HAP-1 (cell line): ENCODE results near the gene SFTA2.

Source experiments
- DNase-seq, 2 experiments: peaks; one replicate each; pipeline ENCODE4 v3.0.0-alpha.2; 2016 to 2020; ENCODE audit warnings: low spot score in 2 of 2
- H3K27me3 ChIP-seq: fragments of 250-450 bp; sonication (Bioruptor Pico); 2 replicates; pipeline ENCODE4 v1.5.1; 2020; ENCODE audit warnings: low read depth, mild to moderate bottlenecking, moderate library complexity
- H3K36me3 ChIP-seq: fragments of 250-450 bp; sonication (Bioruptor Pico); replicated peaks from 2 replicates; pipeline ENCODE4 v1.5.1; 2020; ENCODE audit warnings: mild to moderate bottlenecking
- H3K4me1 ChIP-seq: fragments of 250-450 bp; sonication (Bioruptor Pico); 2 replicates; pipeline ENCODE4 v1.5.1; 2020; ENCODE audit warnings: mild to moderate bottlenecking
- H3K4me3 ChIP-seq: fragments of 250-450 bp; sonication (Bioruptor Pico); 2 replicates; pipeline ENCODE4 v1.5.1; 2020; ENCODE audit warnings: mild to moderate bottlenecking, moderate library complexity
- H3K9me3 ChIP-seq: fragments of 250-450 bp; sonication (Bioruptor Pico); 2 replicates; pipeline ENCODE4 v1.5.1; 2020; ENCODE audit warnings: mild to moderate bottlenecking, moderate library complexity
- in situ Hi-C: fragments of 300-500 bp; cut with MboI; formaldehyde crosslinking; loops from 3 replicates; pipeline ENCODE4 v1.14.3; 2020; ENCODE audit warnings: low sequenced_read_pairs, inconsistent platforms, mixed read lengths

Gene SFTA2

GRCh38 chr6:30897882-30898281, 34.1 kb downstream of the SFTA2 start:
- Histone ChIP-seq H3K27me3 (no peaks in the 10 kb centered on the region), H3K4me3 (no peak overlapping the region), H3K4me1 (no peaks in the 10 kb centered on the region), H3K36me3 (peaks cover 8% of the 10 kb centered on the region), H3K9me3 (no peaks in the 10 kb centered on the region)
- DNase-seq, result no peak
- in situ Hi-C loops, result no loop called here

DNA sequence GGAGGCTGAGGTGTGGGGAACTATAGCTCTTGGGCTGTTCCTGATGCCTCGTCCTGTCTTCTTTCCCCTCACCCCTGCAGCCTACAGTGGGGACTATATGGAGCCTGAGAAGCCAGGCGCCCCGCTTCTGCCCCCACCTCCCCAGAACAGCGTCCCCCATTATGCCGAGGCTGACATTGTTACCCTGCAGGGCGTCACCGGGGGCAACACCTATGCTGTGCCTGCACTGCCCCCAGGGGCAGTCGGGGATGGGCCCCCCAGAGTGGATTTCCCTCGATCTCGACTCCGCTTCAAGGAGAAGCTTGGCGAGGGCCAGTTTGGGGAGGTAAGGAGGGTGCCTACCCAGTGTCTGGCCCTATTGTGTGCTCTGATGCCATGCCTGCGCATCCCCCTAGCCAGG, 35.4 kb downstream of the SFTA2 start:
- Histone ChIP-seq H3K4me3 (no peak overlapping the region), H3K36me3 (peaks cover 8% of the 10 kb centered on the region), H3K27me3 (no peaks in the 10 kb centered on the region), H3K4me1 (no peaks in the 10 kb centered on the region), H3K9me3 (no peaks in the 10 kb centered on the region)
- in situ Hi-C loops, result no loop called here
- no peak for DNase-seq

DNA sequence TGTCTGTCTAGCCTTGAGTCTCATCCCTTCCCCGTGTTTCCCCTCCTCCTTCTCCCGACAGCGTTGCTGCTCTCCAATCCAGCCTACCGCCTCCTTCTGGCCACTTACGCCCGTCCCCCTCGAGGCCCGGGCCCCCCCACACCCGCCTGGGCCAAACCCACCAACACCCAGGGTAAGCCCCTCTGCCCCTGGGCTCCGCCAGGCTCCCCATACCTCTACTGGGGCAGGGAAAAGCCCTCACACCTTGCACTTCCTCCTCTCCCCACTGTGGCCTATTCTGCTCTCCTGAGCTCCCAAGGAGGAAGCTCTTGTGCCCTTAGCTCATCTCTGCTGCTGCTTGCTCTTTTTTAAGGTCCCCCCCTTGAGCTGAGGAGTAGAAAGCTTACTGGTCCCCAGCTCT, 36.6 kb downstream of the SFTA2 start:
- Histone ChIP-seq H3K27me3 (no peaks in the 10 kb centered on the region), H3K4me1 (no peaks in the 10 kb centered on the region), H3K4me3 (no peak overlapping the region), H3K36me3 (peaks cover 8% of the 10 kb centered on the region), H3K9me3 (no peaks in the 10 kb centered on the region)
- in situ Hi-C loops, result no loop called here
- DNase-seq, result no peak

GRCh38 chr6:30894935-30895334, 37.0 kb downstream of the SFTA2 start:
- Histone ChIP-seq H3K9me3 (no peaks in the 10 kb centered on the region), H3K4me1 (no peaks in the 10 kb centered on the region), H3K27me3 (no peaks in the 10 kb centered on the region), H3K4me3 (no peak overlapping the region), H3K36me3 (peaks cover 8% of the 10 kb centered on the region)
- in situ Hi-C loops, result no loop called here
- no peak for DNase-seq

DNA sequence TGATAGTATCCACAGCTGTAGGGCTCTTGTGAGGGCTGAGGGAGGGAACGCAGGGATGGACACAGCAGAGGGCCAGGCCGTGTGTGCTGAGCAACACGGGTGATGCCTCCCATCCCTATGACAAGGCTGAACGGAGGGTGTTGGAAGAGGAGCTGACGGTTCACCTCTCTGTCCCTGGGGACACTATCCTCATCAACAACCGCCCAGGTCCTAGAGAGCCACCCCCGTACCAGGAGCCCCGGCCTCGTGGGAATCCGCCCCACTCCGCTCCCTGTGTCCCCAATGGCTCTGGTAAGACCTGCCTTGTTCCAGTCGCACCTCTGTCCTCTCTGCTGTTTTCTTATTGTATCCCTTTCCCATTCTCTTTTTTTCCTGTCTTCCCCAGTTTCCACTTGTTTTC, 37.6 kb downstream of the SFTA2 start:
- H3K27me3 ChIP-seq, result no peaks in the 10 kb centered on the region
- H3K9me3 ChIP-seq, result no peaks in the 10 kb centered on the region
- no peaks in the 10 kb centered on the region for H3K4me1 ChIP-seq
- no peak overlapping the region for H3K4me3 ChIP-seq
- DNase-seq, result no peak
- peaks cover 5% of the 10 kb centered on the region for H3K36me3 ChIP-seq
- in situ Hi-C loops, result no loop called here

DNA sequence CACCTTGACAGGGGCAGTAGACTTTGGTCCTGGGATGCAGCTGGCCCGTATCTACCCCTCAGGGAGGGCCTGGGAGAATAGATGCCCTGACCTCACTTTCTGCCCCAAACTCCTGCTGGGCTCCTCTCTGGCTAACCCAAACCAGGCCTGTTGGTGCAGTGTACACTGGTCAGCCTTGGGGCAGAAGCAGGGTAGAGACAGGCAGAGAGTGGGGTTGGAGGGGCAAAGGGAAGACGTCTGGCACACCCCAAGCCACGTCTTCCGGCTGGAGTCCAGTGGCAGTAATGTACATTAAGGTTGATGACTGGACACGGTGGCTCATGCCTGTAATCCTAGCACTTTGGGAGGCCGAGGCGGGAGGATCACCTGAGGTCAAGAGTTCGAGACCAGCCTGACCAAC, 38.3 kb downstream of the SFTA2 start:
- Histone ChIP-seq H3K4me1 (no peaks in the 10 kb centered on the region), H3K4me3 (no peak overlapping the region), H3K9me3 (no peaks in the 10 kb centered on the region), H3K27me3 (no peaks in the 10 kb centered on the region), H3K36me3 (peaks cover 3% of the 10 kb centered on the region)
- DNase-seq, result no peak
- in situ Hi-C loops, result no loop called here

DNA sequence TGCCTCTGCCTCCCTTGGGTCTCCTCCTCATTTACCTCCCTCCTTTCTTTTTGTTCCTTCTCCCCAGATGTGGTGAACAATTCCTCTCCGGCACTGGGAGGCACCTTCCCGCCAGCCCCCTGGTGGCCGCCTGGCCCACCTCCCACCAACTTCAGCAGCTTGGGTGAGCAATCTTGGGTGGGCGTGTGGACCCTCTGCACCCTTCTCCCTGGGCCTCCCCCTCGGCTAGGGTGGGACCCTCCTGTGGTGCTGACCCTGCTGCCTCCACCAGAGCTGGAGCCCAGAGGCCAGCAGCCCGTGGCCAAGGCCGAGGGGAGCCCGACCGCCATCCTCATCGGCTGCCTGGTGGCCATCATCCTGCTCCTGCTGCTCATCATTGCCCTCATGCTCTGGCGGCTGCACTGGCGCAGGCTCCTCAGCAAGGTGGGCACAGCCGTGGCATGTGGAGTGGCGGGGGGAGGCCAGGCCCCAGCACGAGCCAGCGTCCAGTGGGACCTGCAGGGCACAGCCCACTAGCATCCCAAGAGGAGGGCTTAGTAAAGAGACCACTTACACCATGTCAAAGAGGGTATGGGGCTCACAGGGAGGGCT, 38.9 kb downstream of the SFTA2 start:
- H3K4me1 ChIP-seq, result peaks cover 2% of the 10 kb centered on the region; the same call in 1 of the 2 replicates
- no peaks in the 10 kb centered on the region for H3K27me3 ChIP-seq
- H3K9me3 ChIP-seq, result no peaks in the 10 kb centered on the region
- H3K4me3 ChIP-seq, result no peak overlapping the region
- in situ Hi-C loops, result no loop called here
- H3K36me3 ChIP-seq, result no peaks in the 10 kb centered on the region; the same call in none of the 2 replicates
- no peak for DNase-seq

DNA sequence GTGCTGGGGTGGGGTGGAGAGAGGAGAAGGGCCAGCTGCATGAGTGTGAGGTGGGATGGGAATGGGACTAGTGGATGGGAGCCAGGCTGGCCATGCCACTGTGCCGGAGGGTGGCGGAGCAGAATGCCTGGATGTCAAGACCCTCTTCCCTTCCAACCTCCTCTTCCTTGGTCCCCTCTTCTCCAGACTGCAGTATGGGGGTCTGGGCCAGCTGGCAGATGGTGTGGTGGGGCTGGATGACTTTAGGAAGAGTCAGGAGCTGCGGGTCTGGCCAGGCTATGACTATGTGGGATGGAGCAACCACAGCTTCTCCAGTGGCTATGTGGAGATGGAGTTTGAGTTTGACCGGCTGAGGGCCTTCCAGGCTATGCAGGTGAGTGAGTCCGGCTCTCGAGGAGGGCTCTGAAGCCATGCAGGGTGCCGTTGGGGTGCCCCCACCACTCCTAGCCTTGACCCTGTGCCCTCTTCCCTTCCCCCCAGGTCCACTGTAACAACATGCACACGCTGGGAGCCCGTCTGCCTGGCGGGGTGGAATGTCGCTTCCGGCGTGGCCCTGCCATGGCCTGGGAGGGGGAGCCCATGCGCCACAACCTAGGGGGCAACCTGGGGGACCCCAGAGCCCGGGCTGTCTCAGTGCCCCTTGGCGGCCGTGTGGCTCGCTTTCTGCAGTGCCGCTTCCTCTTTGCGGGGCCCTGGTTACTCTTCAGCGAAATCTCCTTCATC, 40.0 kb downstream of the SFTA2 start:
- Histone ChIP-seq H3K4me1 (peaks cover 5% of the 10 kb centered on the region; the same call in 1 of the 2 replicates), H3K27me3 (no peaks in the 10 kb centered on the region), H3K9me3 (no peaks in the 10 kb centered on the region), H3K4me3 (no peak overlapping the region), H3K36me3 (no peaks in the 10 kb centered on the region; the same call in none of the 2 replicates)
- DNase-seq, result no peak
- in situ Hi-C loops, result no loop called here

- in situ Hi-C loops, result no loop called here
- Histone ChIP-seq H3K4me3 (no peak overlapping the region), H3K36me3 (no peaks in the 10 kb centered on the region; the same call in none of the 2 replicates), H3K27me3 (no peaks in the 10 kb centered on the region), H3K4me1 (peaks cover 9% of the 10 kb centered on the region), H3K9me3 (no peaks in the 10 kb centered on the region)
- no peak for DNase-seq
Observed at GRCh38 chr6:30891450-30891723, 40.6 kb downstream of the SFTA2 start.

DNA sequence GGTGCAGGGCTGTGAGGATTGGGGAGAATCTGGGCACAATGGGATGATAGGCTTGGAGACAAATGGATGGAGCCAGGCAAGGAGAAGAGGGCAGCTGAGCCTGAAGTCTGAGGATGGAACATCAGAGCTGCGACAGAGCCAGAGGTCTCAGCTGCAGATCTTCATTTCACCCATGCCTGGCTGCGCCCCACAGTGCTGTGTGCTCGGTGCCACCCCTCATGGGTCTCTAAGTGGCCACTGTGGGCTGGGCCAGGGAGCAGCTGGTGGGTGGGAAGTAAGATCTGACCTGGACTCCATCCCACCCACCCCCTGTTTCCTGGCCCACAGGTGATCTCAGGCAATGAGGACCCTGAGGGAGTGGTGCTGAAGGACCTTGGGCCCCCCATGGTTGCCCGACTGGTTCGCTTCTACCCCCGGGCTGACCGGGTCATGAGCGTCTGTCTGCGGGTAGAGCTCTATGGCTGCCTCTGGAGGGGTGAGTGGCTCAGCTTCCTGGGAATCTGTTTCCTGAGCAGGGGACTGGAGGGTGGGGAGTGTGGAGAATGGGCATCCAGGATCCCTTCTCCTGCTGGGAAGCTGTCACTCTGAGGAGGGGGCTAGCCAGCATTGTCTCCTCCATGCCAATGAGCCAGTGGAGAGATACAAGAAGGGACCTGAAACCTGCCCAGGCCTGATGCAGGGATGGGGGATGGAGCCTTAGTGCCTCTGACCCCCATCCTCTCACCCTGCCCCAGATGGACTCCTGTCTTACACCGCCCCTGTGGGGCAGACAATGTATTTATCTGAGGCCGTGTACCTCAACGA, 41.1 kb downstream of the SFTA2 start:
- Histone ChIP-seq H3K9me3 (no peaks in the 10 kb centered on the region), H3K4me3 (no peak overlapping the region), H3K4me1 (peaks cover 13% of the 10 kb centered on the region), H3K36me3 (no peaks in the 10 kb centered on the region; the same call in none of the 2 replicates), H3K27me3 (no peaks in the 10 kb centered on the region)
- in situ Hi-C loops, result no loop called here
- no peak for DNase-seq

- DNase-seq, result no peak
- no peaks in the 10 kb centered on the region for H3K27me3 ChIP-seq
- no peak overlapping the region for H3K4me3 ChIP-seq
- H3K4me1 ChIP-seq, result peaks cover 20% of the 10 kb centered on the region
- no peaks in the 10 kb centered on the region for H3K9me3 ChIP-seq
- in situ Hi-C loops, result no loop called here
- no peaks in the 10 kb centered on the region; the same call in none of the 2 replicates for H3K36me3 ChIP-seq
Observed at GRCh38 chr6:30889921-30890645, 41.9 kb downstream of the SFTA2 start.

DNA sequence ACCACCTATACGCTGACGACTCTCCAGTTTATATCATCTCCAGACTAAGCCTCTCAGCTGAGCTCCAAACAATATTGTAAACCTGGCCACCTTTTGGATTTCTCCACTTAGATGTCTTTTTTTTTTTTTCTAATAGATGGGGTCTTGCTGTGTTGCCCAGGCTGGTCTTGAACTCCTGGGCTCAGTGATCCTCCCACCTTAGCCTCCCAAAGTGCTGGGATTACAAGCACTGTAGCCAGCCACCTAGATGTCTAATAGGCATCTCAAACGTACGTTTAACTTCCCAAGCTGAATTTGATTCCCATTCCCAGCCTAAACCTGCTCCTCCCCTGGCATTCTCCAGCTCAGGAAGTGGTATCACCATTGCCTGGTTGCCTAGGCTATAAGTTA, 42.5 kb downstream of the SFTA2 start:
- Histone ChIP-seq H3K9me3 (no peaks in the 10 kb centered on the region), H3K4me1 (peaks cover 23% of the 10 kb centered on the region), H3K36me3 (no peaks in the 10 kb centered on the region; the same call in 1 of the 2 replicates), H3K4me3 (no peak overlapping the region), H3K27me3 (no peaks in the 10 kb centered on the region)
- no peak for DNase-seq
- in situ Hi-C loops, result no loop called here

DNA sequence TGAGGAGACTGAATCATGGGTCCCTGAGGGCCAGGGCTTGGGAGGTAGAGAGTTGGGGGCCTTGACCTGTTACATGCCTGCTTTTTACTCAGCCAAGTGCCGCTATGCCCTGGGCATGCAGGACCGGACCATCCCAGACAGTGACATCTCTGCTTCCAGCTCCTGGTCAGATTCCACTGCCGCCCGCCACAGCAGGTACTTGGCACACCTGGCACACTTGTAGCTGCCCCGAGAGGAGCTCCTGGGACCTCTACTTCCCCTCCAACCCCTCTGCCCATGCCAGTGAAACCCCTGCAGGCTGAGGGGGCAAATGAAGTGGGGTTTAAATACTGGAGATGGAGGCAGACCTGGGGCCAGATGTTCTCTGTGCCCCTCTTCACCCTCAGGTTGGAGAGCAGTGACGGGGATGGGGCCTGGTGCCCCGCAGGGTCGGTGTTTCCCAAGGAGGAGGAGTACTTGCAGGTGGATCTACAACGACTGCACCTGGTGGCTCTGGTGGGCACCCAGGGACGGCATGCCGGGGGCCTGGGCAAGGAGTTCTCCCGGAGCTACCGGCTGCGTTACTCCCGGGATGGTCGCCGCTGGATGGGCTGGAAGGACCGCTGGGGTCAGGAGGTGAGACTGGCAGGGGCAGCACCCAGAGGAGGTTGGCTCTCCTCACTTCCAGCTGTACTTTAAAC, 43.0 kb downstream of the SFTA2 start:
- peaks cover 23% of the 10 kb centered on the region for H3K4me1 ChIP-seq
- in situ Hi-C loops, result no loop called here

More for the DNA sequence above, 43.0 kb downstream of the SFTA2 start:
- DNase-seq, result no peak
- Histone ChIP-seq H3K36me3 (no peaks in the 10 kb centered on the region; the same call in 1 of the 2 replicates), H3K4me3 (no peak overlapping the region), H3K27me3 (no peaks in the 10 kb centered on the region), H3K9me3 (no peaks in the 10 kb centered on the region)
